Suprapubic skin (tissue), 3 donors: Measurements from ENCODE around the gene SLC16A4.
"Not testable (repeated sequence)": the region's sequence is repeated elsewhere in the genome, so short reads cannot be mapped to it uniquely, and the experiment has no call there.

ENCODE experiments used
- EP300 ChIP-seq: sonication (generic); formaldehyde crosslinking; IDR thresholded peaks from one replicate; pipeline ENCODE4 v1.6.1; 2017; ENCODE audit warnings: antibody characterized with exemption
- POLR2A ChIP-seq, 2 donors: fragments of 450-650 bp; IDR thresholded peaks; one replicate each; pipeline ENCODE4 v1.6.1; 2017; ENCODE audit warnings: antibody characterized with exemption in 2 of 2, mild to moderate bottlenecking in 2 of 2, moderate library complexity in 2 of 2
- TF ChIP-seq, protein P1 (sequence below), 2 donors: fragments of 200-600 bp in 1 of 2; fragments of 450-650 bp in 1 of 2; sonication (generic) in 1 of 2; IDR thresholded peaks; one replicate each; pipeline ENCODE4 v1.5.1; 2016 to 2019; ENCODE audit warnings: antibody characterized with exemption in 2 of 2, mild to moderate bottlenecking in 1 of 2, moderate library complexity in 1 of 2

DNA sequence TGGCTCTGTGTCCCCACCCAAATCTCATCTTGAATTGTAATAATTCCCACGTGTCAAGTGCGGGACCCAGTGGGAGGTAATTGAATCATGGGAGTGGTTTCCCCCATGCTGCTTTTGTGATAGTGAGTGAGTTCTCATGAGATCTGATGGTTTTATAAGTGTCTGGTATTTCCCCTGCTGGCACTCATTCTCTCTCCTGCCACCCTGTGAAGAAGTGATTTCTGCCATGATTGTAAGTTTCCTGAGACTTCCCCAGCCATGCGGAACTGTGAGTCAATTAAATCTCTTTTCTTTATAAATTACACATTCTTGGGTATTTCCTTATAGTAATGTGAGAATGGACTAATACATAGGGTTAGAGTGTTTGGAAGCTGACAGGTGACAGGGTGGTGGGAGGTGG lies 49.0 kb upstream of the SLC16A4 start:
- TF ChIP-seq POLR2A (IDR thresholded peaks at IDR 0.05); EP300: not testable (repeated sequence)
- TF ChIP-seq, protein P1, sequence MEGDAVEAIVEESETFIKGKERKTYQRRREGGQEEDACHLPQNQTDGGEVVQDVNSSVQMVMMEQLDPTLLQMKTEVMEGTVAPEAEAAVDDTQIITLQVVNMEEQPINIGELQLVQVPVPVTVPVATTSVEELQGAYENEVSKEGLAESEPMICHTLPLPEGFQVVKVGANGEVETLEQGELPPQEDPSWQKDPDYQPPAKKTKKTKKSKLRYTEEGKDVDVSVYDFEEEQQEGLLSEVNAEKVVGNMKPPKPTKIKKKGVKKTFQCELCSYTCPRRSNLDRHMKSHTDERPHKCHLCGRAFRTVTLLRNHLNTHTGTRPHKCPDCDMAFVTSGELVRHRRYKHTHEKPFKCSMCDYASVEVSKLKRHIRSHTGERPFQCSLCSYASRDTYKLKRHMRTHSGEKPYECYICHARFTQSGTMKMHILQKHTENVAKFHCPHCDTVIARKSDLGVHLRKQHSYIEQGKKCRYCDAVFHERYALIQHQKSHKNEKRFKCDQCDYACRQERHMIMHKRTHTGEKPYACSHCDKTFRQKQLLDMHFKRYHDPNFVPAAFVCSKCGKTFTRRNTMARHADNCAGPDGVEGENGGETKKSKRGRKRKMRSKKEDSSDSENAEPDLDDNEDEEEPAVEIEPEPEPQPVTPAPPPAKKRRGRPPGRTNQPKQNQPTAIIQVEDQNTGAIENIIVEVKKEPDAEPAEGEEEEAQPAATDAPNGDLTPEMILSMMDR (IDR thresholded peaks at IDR 0.05), result not testable (repeated sequence)
